GM19372 (cell line): ENCODE measurements around the gene PDLIM4.

Experiments
- ATAC-seq: cut with Tn5 transposase; IDR thresholded peaks from one replicate; pipeline ENCODE4 v1.9.1; 2021; ENCODE audit warnings: mild to moderate bottlenecking, low read depth, moderate library complexity; ENCODE audit not compliant: unreplicated experiment

Gene PDLIM4

GRCh38 chr5:132300577-132301343 is 43.3 kb downstream of the PDLIM4 start:
- ATAC-seq = no peak

- no peak for ATAC-seq
These were observed 44.1 kb downstream of the PDLIM4 start for GRCh38 chr5:132301344-132302271.

DNA sequence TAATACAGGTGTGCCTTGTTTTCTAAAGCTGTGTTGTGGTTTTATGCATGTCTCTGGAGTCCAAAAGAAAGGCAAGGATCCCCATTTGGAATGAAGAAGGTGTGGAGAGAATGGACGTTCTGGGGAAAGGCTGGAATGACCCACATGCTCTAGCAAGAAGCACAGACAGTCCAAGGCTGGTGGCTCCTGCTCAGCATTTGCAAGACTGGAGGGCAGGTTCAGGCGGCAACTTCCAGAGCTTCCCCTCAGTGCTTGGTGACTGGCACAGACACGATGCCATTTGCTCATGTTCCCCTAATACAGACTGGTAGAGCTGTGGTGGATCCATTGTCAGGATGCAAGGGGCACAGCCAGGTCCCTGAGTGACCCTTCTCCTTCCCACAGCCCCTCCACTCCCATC is 44.9 kb downstream of the PDLIM4 start:
- no peak for ATAC-seq

GRCh38 chr5:132303589-132303988 is 46.1 kb downstream of the PDLIM4 start:
- ATAC-seq = no peak

GRCh38 chr5:132305420-132305819 is 47.9 kb downstream of the PDLIM4 start:
- no peak for ATAC-seq

DNA sequence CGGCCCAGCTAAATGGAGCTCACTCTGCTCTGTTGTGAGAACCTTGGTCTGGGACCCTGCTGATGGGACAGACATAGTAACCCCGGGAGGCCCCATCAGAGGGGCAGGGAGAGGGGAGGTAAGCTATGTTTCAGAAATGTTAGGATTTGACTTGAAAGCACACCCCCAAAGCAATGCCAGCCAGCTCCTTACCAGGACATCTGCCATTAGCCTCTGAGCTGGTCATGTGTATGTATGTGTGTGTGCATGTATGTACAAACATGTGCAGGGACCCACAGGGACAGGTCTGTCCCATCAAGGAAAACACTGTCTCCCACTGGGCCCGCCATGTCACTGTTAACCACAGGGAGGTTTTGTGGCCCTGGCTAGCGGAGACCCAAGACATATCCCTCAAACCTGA is 51.2 kb downstream of the PDLIM4 start:
- no peak for ATAC-seq

DNA sequence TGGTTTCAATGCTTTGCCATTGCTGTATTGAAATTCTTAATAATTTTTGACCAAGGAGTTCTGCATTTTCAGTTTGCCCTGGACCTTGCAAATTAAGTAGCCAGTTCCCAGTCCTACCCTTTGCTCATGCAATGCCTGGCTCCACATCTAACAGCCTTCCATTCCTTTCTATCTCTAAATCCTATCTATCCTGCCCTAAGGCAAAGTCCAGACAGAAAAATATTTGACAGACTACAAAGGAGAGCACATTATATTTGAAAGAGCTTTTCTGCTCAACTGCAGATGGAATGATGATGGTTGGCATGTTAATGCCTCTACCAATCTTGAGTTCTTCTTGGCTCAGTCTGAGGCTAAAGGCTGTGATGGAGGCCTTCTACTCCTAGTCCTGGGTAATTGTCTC is 52.2 kb downstream of the PDLIM4 start:
- ATAC-seq = no peak

DNA sequence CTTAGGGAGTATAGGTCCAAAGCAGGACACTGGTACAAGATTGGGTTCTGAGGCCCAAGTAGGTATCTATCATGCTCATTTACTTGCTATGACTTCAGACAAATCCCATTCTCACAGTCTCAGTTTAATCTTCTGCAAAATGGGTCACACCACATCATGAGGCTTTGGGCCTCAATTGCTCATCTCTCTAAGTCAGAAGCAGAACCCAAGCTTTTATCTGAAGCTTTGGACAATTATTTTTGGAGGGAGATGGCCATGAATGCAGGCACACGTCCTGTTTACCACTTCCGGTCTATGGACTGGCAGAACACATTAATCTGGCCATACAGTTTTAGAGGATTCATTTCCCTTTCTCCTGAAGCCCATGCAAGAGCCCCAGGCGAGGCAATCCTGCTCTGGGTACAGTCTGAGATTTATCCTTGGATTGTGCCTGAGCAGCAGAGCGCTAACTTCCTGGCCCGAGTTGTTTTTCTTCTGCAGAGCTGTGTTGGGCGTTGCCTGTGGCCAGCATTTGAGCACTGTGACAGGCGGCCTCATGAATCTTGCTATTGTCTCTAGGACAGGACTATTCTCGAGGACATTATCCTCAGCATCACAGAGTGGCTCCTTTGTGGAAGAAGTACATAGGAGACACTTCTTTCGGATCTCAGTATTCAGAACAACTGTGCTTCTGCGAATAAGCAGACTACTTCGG is 52.8 kb downstream of the PDLIM4 start:
- ATAC-seq = no peak

GRCh38 chr5:132313366-132313765 is 55.9 kb downstream of the PDLIM4 start:
- no peak for ATAC-seq

DNA sequence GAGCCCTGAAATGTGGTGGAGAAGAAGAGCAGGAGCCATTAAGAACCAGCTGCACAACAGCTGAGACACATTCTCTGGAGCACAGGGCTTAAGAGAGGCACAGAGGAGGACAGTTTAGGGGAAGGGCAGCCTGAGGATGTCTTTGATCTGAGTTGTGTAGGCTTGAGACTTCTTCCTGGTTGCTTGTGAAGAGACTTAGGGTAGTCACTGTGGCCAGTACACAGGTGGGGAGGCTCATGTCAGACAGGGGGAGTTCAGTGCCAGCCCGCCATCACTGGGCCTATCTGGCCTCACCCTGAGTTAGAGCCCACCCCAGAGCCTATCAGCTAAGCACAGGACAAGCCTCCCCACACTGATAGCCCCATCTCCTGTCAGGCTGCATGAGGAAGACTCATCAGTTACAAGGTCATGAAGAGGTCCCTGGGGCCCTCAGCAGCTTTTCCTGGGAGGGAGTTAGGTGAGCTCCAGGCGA is 56.5 kb downstream of the PDLIM4 start:
- ATAC-seq = no peak

- no peak for ATAC-seq
These were observed 58.1 kb downstream of the PDLIM4 start for GRCh38 chr5:132315529-132316067.

GRCh38 chr5:132319975-132320374 is 62.5 kb downstream of the PDLIM4 start:
- ATAC-seq = no peak

- ATAC-seq = no peak
These were observed 63.7 kb downstream of the PDLIM4 start for GRCh38 chr5:132321109-132321721.

DNA sequence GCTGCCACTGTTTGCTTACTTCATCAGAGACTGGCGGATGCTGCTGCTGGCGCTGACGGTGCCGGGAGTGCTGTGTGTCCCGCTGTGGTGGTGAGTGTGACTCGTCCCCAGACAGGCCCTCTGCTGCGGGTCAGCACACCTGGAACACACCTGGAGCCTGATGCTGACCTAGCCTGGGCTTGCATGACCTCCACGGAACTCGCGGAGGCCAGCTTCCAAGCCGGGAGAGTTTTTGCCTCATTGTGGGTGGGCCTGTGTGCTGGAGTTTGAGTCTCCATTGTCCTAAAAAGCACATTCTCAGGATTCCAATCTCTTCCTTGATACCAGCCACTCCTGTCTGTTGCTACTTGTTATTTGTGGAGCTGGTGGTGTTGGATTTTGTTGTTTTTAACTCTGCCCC is 64.8 kb downstream of the PDLIM4 start:
- no peak for ATAC-seq
